H1 (cell line): ENCODE measurements around the gene VGLL3. TPM values are rescaled to one million over a fixed set of nuclear protein-coding genes. Genes with fewer than 3 reads are reported as not detected.

Experiments
- CTCF ChIA-PET: fragments of 300-600 bp; sonication (Branson Sonifier 250); formaldehyde crosslinking; loops from one replicate; lab custom pipeline; 2021; ENCODE audit not compliant: partially characterized antibody; lab: Charles Lee
- POLR2A ChIA-PET: fragments of 300-600 bp; sonication (Branson Sonifier 250); formaldehyde crosslinking; loops from one replicate; lab custom pipeline; 2021; ENCODE audit warnings: inconsistent platforms; ENCODE audit not compliant: partially characterized antibody; lab: Charles Lee
- DNase-seq, 2 experiments: peaks; one replicate each; pipeline versions ENCODE4 v3.0.0 to v3.0.0-alpha.2; 2010 to 2022; ENCODE audit warnings: low spot score in 2 of 2, low read depth in 1 of 2, mixed read lengths in 1 of 2
- FAIRE-seq: peaks from 2 replicates; lab custom pipeline; 2011; peaks lifted over from hg19 to GRCh38; lab: Jason Lieb, UNC
- H2AFZ ChIP-seq: 2 replicates; pipeline ENCODE4 v1.8.1; 2012; ENCODE audit warnings: low read length, inconsistent platforms
- H2AK5ac ChIP-seq: 2 replicates; pipeline ENCODE4 v1.6.1; 2013; ENCODE audit warnings: low read depth, low read length
- H2BK120ac ChIP-seq: replicated peaks from 2 replicates; pipeline ENCODE3; 2013; ENCODE audit warnings: low read depth, low read length, inconsistent platforms
- H2BK12ac ChIP-seq: 2 replicates; pipeline ENCODE4 v1.6.1; 2013; ENCODE audit warnings: low read depth, low read length
- H2BK15ac ChIP-seq: 2 replicates; pipeline ENCODE4 v1.6.1; 2013; ENCODE audit warnings: low read length
- H2BK20ac ChIP-seq: 2 replicates; pipeline ENCODE4 v1.6.1; 2013; ENCODE audit warnings: low read length
- H2BK5ac ChIP-seq: 2 replicates; pipeline ENCODE4 v1.6.1; 2013; ENCODE audit warnings: low read depth, low read length
- H3K14ac ChIP-seq: 2 replicates; pipeline ENCODE4 v1.6.1; 2013; ENCODE audit warnings: inconsistent platforms; ENCODE audit not compliant: insufficient read length
- H3K18ac ChIP-seq: 2 replicates; pipeline ENCODE4 v1.6.1; 2013; ENCODE audit warnings: low read length; ENCODE audit errors: extremely low read depth
- H3K23ac ChIP-seq: 2 replicates; pipeline ENCODE4 v1.6.1; 2013; ENCODE audit warnings: inconsistent platforms; ENCODE audit not compliant: insufficient read length
- H3K23me2 ChIP-seq: 2 replicates; pipeline ENCODE4 v1.6.1; 2013; ENCODE audit warnings: low read depth, low read length
- H3K27ac ChIP-seq: 2 replicates; pipeline ENCODE4 v1.6.1; 2011; ENCODE audit warnings: low read depth, low read length, inconsistent platforms
- H3K27me3 ChIP-seq, 4 experiments: replicated peaks in 1 of 4; 1 replicate in 1 of 4; 2 replicates in 3 of 4; pipeline versions ENCODE4 v1.6.1 to v1.8.1; 2011 to 2013; ENCODE audit warnings: low read length in 3 of 4, mild to moderate bottlenecking in 3 of 4, inconsistent platforms in 2 of 4, mixed read lengths in 2 of 4, moderate library complexity in 1 of 4; ENCODE audit not compliant: control insufficient read depth in 3 of 4, insufficient read depth in 3 of 4; ENCODE audit errors: extremely low read depth in 1 of 4
- H3K36me3 ChIP-seq, 4 experiments: 2 replicates each; pipeline versions ENCODE4 v1.6.1 to v1.8.1; 2011 to 2013; ENCODE audit warnings: mild to moderate bottlenecking in 4 of 4, low read length in 3 of 4, moderate library complexity in 2 of 4, control low read depth in 1 of 4, inconsistent platforms in 1 of 4; ENCODE audit not compliant: insufficient read depth in 4 of 4, control insufficient read depth in 2 of 4
- H3K4ac ChIP-seq: replicated peaks from 2 replicates; pipeline ENCODE3; 2013; ENCODE audit warnings: low read length, low read depth, mixed read lengths, inconsistent platforms; ENCODE audit not compliant: insufficient read length
- H3K4me1 ChIP-seq, 4 experiments: replicated peaks in 1 of 4; 1 replicate in 1 of 4; 2 replicates in 3 of 4; pipeline versions ENCODE4 v1.6.1 to v1.8.1; 2011 to 2013; ENCODE audit warnings: low read length in 3 of 4, inconsistent platforms in 2 of 4, mixed read lengths in 1 of 4; ENCODE audit not compliant: insufficient read depth in 4 of 4, control insufficient read depth in 3 of 4
- H3K4me2 ChIP-seq, 2 experiments: 2 replicates each; pipeline versions ENCODE4 v1.6.1 to v1.8.1; 2011 to 2013; ENCODE audit warnings: low read depth in 2 of 2, low read length in 2 of 2, control low read depth in 1 of 2, inconsistent platforms in 1 of 2, mild to moderate bottlenecking in 1 of 2; ENCODE audit not compliant: insufficient read depth in 1 of 2
- H3K4me3 ChIP-seq, 4 experiments: fragments of 200-600, 300-600 bp in 1 of 4; sonication (generic), shearing (Covaris generic), sonication (Bioruptor Twin) in 1 of 4; 2 replicates each; pipeline versions ENCODE4 v1.5.1 to v1.8.1; 2011 to 2016; ENCODE audit warnings: low read length in 4 of 4, low read depth in 3 of 4, control low read depth in 2 of 4, inconsistent platforms in 2 of 4, mild to moderate bottlenecking in 2 of 4, mixed read lengths in 1 of 4, moderate library complexity in 1 of 4; ENCODE audit not compliant: insufficient read depth in 2 of 4; ENCODE audit errors: extremely low read depth in 1 of 4
- H3K56ac ChIP-seq: replicated peaks from 2 replicates; pipeline ENCODE3; 2013; ENCODE audit warnings: low read depth, mild to moderate bottlenecking, mixed read lengths, low read length, inconsistent platforms; ENCODE audit not compliant: insufficient read length
- H3K79me1 ChIP-seq: 2 replicates; pipeline ENCODE4 v1.6.1; 2013; ENCODE audit warnings: low read depth, low read length, control low read depth
- H3K79me2 ChIP-seq, 2 experiments: 2 replicates each; pipeline versions ENCODE4 v1.6.1 to v1.8.1; 2012 to 2013; ENCODE audit warnings: low read length in 2 of 2, mild to moderate bottlenecking in 2 of 2, inconsistent platforms in 1 of 2; ENCODE audit not compliant: insufficient read depth in 2 of 2, control insufficient read depth in 1 of 2
- H3K9ac ChIP-seq, 4 experiments: replicated peaks in 1 of 4; 1 replicate in 1 of 4; 2 replicates in 3 of 4; pipeline versions ENCODE4 v1.6.1 to v1.8.1; 2011 to 2013; ENCODE audit warnings: low read depth in 3 of 4, low read length in 3 of 4, control low read depth in 2 of 4, mild to moderate bottlenecking in 2 of 4, moderate library complexity in 2 of 4, inconsistent platforms in 1 of 4; ENCODE audit errors: extremely low read depth in 1 of 4
- H3K9me3 ChIP-seq, 2 experiments: 2 replicates each; pipeline versions ENCODE4 v1.6.1 to v1.8.1; 2012 to 2013; ENCODE audit warnings: mild to moderate bottlenecking in 2 of 2, moderate library complexity in 2 of 2, control low read depth in 1 of 2, inconsistent platforms in 1 of 2, low read depth in 1 of 2, low read length in 1 of 2, mixed read lengths in 1 of 2; ENCODE audit not compliant: insufficient read depth in 2 of 2
- H4K20me1 ChIP-seq, 2 experiments: replicated peaks in 1 of 2; 2 replicates each; pipeline versions ENCODE3 to v1.8.1; 2011 to 2013; ENCODE audit warnings: inconsistent platforms in 2 of 2, low read length in 2 of 2, mild to moderate bottlenecking in 1 of 2; ENCODE audit not compliant: insufficient read depth in 2 of 2, control insufficient read depth in 1 of 2
- H4K5ac ChIP-seq: 2 replicates; pipeline ENCODE4 v1.6.1; 2013; ENCODE audit warnings: low read length, low read depth, mixed read lengths, inconsistent platforms; ENCODE audit not compliant: insufficient read length
- H4K8ac ChIP-seq: 2 replicates; pipeline ENCODE4 v1.8.0; 2013; ENCODE audit warnings: mild to moderate bottlenecking, moderate library complexity, low read length, inconsistent platforms; ENCODE audit not compliant: insufficient read depth; ENCODE audit errors: extremely low read depth
- H4K91ac ChIP-seq: replicated peaks from 2 replicates; pipeline ENCODE3; 2013; ENCODE audit warnings: low read length, mixed read lengths, inconsistent platforms; ENCODE audit not compliant: insufficient read length
- ASH2L ChIP-seq: fragments of 200-600, 300-600 bp; sonication (generic); IDR thresholded peaks from one replicate; pipeline ENCODE4 v1.7.1; 2017; ENCODE audit warnings: low read length
- ATF3 ChIP-seq: IDR thresholded peaks from 2 replicates; pipeline ENCODE4 v1.6.1; 2011; ENCODE audit warnings: low read depth, mild to moderate bottlenecking, low read length; ENCODE audit not compliant: insufficient read depth
- WGBS, 2 experiments: shearing (Covaris generic) in 1 of 2; methylation state at CpG; one replicate each; pipeline versions ENCODE4 v1.1.6 to v1.1.7; 2013 to 2015; ENCODE audit warnings: low lambda C conversion rate in 2 of 2, mixed read lengths in 2 of 2, inconsistent platforms in 1 of 2, low coverage in 1 of 2, missing lambda C conversion rate in 1 of 2; ENCODE audit not compliant: insufficient replicate concordance in 2 of 2, insufficient coverage in 1 of 2, insufficient read length in 1 of 2; ENCODE audit errors: extremely low coverage in 1 of 2, missing lambda C conversion rate in 1 of 2; 5-methylcytosine and 5-hydroxymethylcytosine counted together
- polyA plus RNA-seq, 7 experiments: library from polyadenylated mRNA; depleted of rRNA in 3 of 7; stranded (reverse) in 5 of 7; unstranded in 2 of 7; fragments of >200 nt in 5 of 7; fragments of 200-250 nt in 2 of 7; gene quantifications; 1 replicate in 5 of 7; 2 replicates in 1 of 7; 4 replicates in 1 of 7; pipeline versions ENCODE4 v1.2.1 to v1.2.3, GENCODE V29; 2011 to 2013; ENCODE audit warnings: missing spikeins in 2 of 7, mixed read lengths in 2 of 7
- total RNA-seq: library from RNA; stranded (reverse); fragmentation: NEBNext Ultra II Directional; extraction: Animal tissue kit (Norgen Biotek cat#: 25700); gene quantifications from 2 replicates; pipeline ENCODE4 v1.2.1, GENCODE V29; 2021

The VGLL3 gene
- total and polyA plus RNA-seq, 2 of the 8 experiments (the other 6 are each of a cell fraction or from before 2014, with no cell fraction given) = 13.4 to 24.2 TPM

GRCh38 chr3:86961297-86961696, 29.7 kb downstream of the VGLL3 start:
- no peak overlapping the region for H2BK120ac ChIP-seq
- no peak overlapping the region for H2BK5ac ChIP-seq
- no peaks in the 10 kb centered on the region for H3K23me2 ChIP-seq
- FAIRE-seq (no peak), DNase-seq (no peak)
- CTCF ChIA-PET = interaction anchor here (1.8 kb wide), 1 partner anchor 9 kb away, joined by 6 read pairs; no protein-coding TSS in a partner anchor
- H3K4me1 ChIP-seq = peaks cover 0 to 3% (median under 1%) of the 10 kb centered on the region in 4 experiments; a peak in 2 of 7 replicates
- no peaks in the 10 kb centered on the region for H3K79me1 ChIP-seq
- H3K9me3 ChIP-seq = no peaks in the 10 kb centered on the region
- no peaks in the 10 kb centered on the region for H4K20me1 ChIP-seq
- no peak overlapping the region for H4K5ac ChIP-seq
- H3K27ac ChIP-seq = no peak overlapping the region
- H3K14ac ChIP-seq = no peak overlapping the region
- H3K23ac ChIP-seq = no peak overlapping the region
- H2BK12ac ChIP-seq = no peak overlapping the region
- no peak overlapping the region for H3K56ac ChIP-seq
- H3K27me3 ChIP-seq = no peaks in the 10 kb centered on the region
- peaks cover 0 to 6% (median 0%) of the 10 kb centered on the region in 4 experiments; a peak in 1 of 8 replicates for H3K36me3 ChIP-seq
- no peak overlapping the region for H2AK5ac ChIP-seq
- no peak overlapping the region for H3K9ac ChIP-seq
- no peak overlapping the region for H3K4me2 ChIP-seq
- H2AFZ ChIP-seq = no peak overlapping the region
- no peaks in the 10 kb centered on the region for H3K79me2 ChIP-seq
- no peak overlapping the region for H2BK20ac ChIP-seq
- 89% methylated on average over 3 of the region's 3 CpGs; no CpG with 5 or more reads in 1 of the 2 experiments for WGBS, 2 experiments
- POLR2A ChIA-PET = no interaction called here
- no peak overlapping the region for H4K8ac ChIP-seq
- no peak overlapping the region for H4K91ac ChIP-seq
- H3K4ac ChIP-seq = no peak overlapping the region
- H3K4me3 ChIP-seq = no peak overlapping the region
- no peak for TF ChIP-seq ASH2L
- TF ChIP-seq ATF3 = no peak
- TF ChIP-seq, all 59 proteins: peak for 0
- no peak overlapping the region for H3K18ac ChIP-seq
- no peak overlapping the region for H2BK15ac ChIP-seq
